Hepatocyte (in vitro differentiated cells): ENCODE results near the gene C3orf49. TPM values are rescaled to one million over a fixed set of nuclear protein-coding genes. Genes with fewer than 3 reads are reported as not detected.

Experiments used
- DNase-seq: peaks from one replicate; pipeline ENCODE4 v3.0.0-alpha.2; 2016; ENCODE audit warnings: low spot score
- H2AFZ ChIP-seq: fragments of 200-600 bp; sonication (generic); 2 replicates; pipeline ENCODE4 v1.6.0; 2016; ENCODE audit warnings: antibody characterized with exemption, mild to moderate bottlenecking
- H3K27ac ChIP-seq: fragments of 200-600 bp; sonication (generic); 2 replicates; pipeline ENCODE4 v1.5.1; 2016; ENCODE audit warnings: mild to moderate bottlenecking
- H3K27me3 ChIP-seq: fragments of 200-600 bp; sonication (generic); 2 replicates; pipeline ENCODE4 v1.6.1; 2016
- H3K36me3 ChIP-seq: fragments of 200-600 bp; sonication (generic); replicated peaks from 2 replicates; pipeline ENCODE4 v1.5.1; 2016; ENCODE audit warnings: low read depth; ENCODE audit not compliant: insufficient read depth
- H3K4me1 ChIP-seq: fragments of 200-600 bp; sonication (generic); 2 replicates; pipeline ENCODE4 v1.5.1; 2016; ENCODE audit warnings: mild to moderate bottlenecking, moderate library complexity; ENCODE audit not compliant: insufficient read depth
- H3K4me2 ChIP-seq: fragments of 200-600 bp; sonication (generic); 2 replicates; pipeline ENCODE4 v1.6.0; 2016
- H3K4me3 ChIP-seq: fragments of 200-600 bp; sonication (generic); 2 replicates; pipeline ENCODE4 v1.5.1; 2016; ENCODE audit warnings: mild to moderate bottlenecking
- H3K79me2 ChIP-seq: fragments of 200-600 bp; sonication (generic); 2 replicates; pipeline ENCODE4 v1.6.0; 2017; ENCODE audit warnings: mild to moderate bottlenecking
- H3K9me2 ChIP-seq: fragments of 200-600 bp; sonication (generic); replicated peaks from 2 replicates; pipeline ENCODE4 v1.6.0; 2017; ENCODE audit warnings: mild to moderate bottlenecking; ENCODE audit not compliant: insufficient read depth
- H3K9me3 ChIP-seq: fragments of 200-600 bp; sonication (generic); 2 replicates; pipeline ENCODE4 v1.5.1; 2016; ENCODE audit warnings: low read depth, mild to moderate bottlenecking
- H4K20me1 ChIP-seq: fragments of 200-600 bp; sonication (generic); 2 replicates; pipeline ENCODE4 v1.6.0; 2016; ENCODE audit warnings: mild to moderate bottlenecking; ENCODE audit not compliant: insufficient read depth, poor library complexity, severe bottlenecking
- CTCF ChIP-seq: fragments of 200-600 bp; sonication (generic); IDR thresholded peaks from 2 replicates; pipeline ENCODE4 v1.5.1; 2016; ENCODE audit warnings: antibody characterized with exemption, mild to moderate bottlenecking; ENCODE audit not compliant: poor library complexity
- EZH2 ChIP-seq: fragments of 200-600 bp; sonication (generic); IDR thresholded peaks from 2 replicates; pipeline ENCODE4 v1.6.1; 2016; ENCODE audit warnings: antibody characterized with exemption, mild to moderate bottlenecking, borderline replicate concordance
- EZH2phosphoT487 ChIP-seq: fragments of 200-600 bp; sonication (generic); IDR thresholded peaks from one replicate; pipeline ENCODE4 v1.6.1; 2018; ENCODE audit warnings: antibody characterized with exemption, mild to moderate bottlenecking, low read depth, moderate library complexity; ENCODE audit not compliant: unreplicated experiment, severe bottlenecking
- WGBS: methylation state at CpG from one replicate; pipeline ENCODE4 v1.1.6; 2016; ENCODE audit warnings: low lambda C conversion rate; ENCODE audit errors: missing lambda C conversion rate; 5-methylcytosine and 5-hydroxymethylcytosine counted together
- polyA plus RNA-seq: library from polyadenylated mRNA; unstranded; fragments of >200 nt; fragmentation: Nextera tagmentation; extraction: Ambion mirVana; gene quantifications from 2 replicates; pipeline ENCODE4 v1.2.1, GENCODE V29; 2016
- total RNA-seq: library from RNA; depleted of rRNA; stranded (reverse); fragments of >200 nt; gene quantifications from 2 replicates; pipeline ENCODE4 v1.2.3, GENCODE V29; 2014

Gene C3orf49
- total and polyA plus RNA-seq, 2 experiments from 2014 or later = 0.11 TPM; not detected in 1

GRCh38 chr3:63864008-63864964 is 45.2 kb downstream of the C3orf49 start:
- 3% methylated on average over 39 of the region's 93 CpGs for WGBS
- Histone ChIP-seq H3K79me2 (peaks cover 86% of the 10 kb centered on the region), H3K27me3 (no peaks in the 10 kb centered on the region), H3K9me3 (no peaks in the 10 kb centered on the region), H3K4me1 (peaks cover 15% of the 10 kb centered on the region), H3K9me2 (no peaks in the 10 kb centered on the region), H3K4me3 (peak overlapping the region; percentile 98), H2AFZ (peak overlapping the region; percentile 100), H3K36me3 (no peaks in the 10 kb centered on the region), H4K20me1 (no peaks in the 10 kb centered on the region), H3K27ac (peak overlapping the region; percentile 95), H3K4me2 (peak overlapping the region; percentile 75)
- peak; percentile 76 for DNase-seq
- no peak for TF ChIP-seq EZH2
- no peak for TF ChIP-seq EZH2phosphoT487
- no peak for TF ChIP-seq CTCF

GRCh38 chr3:63864965-63865327 is 45.8 kb downstream of the C3orf49 start:
- H3K27ac ChIP-seq = peak overlapping the region; percentile 95
- H3K4me1 ChIP-seq = peaks cover 12% of the 10 kb centered on the region
- H2AFZ ChIP-seq = peak overlapping the region; percentile 100
- no peaks in the 10 kb centered on the region for H4K20me1 ChIP-seq
- H3K27me3 ChIP-seq = no peaks in the 10 kb centered on the region
- peak overlapping the region; percentile 98 for H3K4me3 ChIP-seq
- H3K4me2 ChIP-seq = peak overlapping the region; percentile 75
- no peaks in the 10 kb centered on the region for H3K9me2 ChIP-seq
- no peak for DNase-seq
- 31% methylated on average over 3 of the region's 3 CpGs for WGBS
- no peaks in the 10 kb centered on the region for H3K36me3 ChIP-seq
- peaks cover 88% of the 10 kb centered on the region for H3K79me2 ChIP-seq
- TF ChIP-seq EZH2phosphoT487 = no peak
- no peak for TF ChIP-seq CTCF
- no peak for TF ChIP-seq EZH2
- H3K9me3 ChIP-seq = no peaks in the 10 kb centered on the region

GRCh38 chr3:63867225-63867624 is 48.1 kb downstream of the C3orf49 start:
- no peak overlapping the region for H3K4me3 ChIP-seq

More at GRCh38 chr3:63867225-63867624, 48.1 kb downstream of the C3orf49 start:
- H3K27ac ChIP-seq = no peak overlapping the region
- H3K27me3 ChIP-seq = no peaks in the 10 kb centered on the region
- no peak overlapping the region for H2AFZ ChIP-seq
- no peak overlapping the region for H3K4me2 ChIP-seq
- no peaks in the 10 kb centered on the region for H3K36me3 ChIP-seq
- no peak for DNase-seq
- no peaks in the 10 kb centered on the region for H3K9me3 ChIP-seq
- no peaks in the 10 kb centered on the region for H4K20me1 ChIP-seq
- H3K9me2 ChIP-seq = no peaks in the 10 kb centered on the region
- TF ChIP-seq EZH2 (no peak), EZH2phosphoT487 (no peak), CTCF (no peak)
- H3K4me1 ChIP-seq = peaks cover 5% of the 10 kb centered on the region
- WGBS = 88% methylated on average over 1 of the region's 1 CpG
- peaks cover 91% of the 10 kb centered on the region for H3K79me2 ChIP-seq
